Smooth muscle cell (in vitro differentiated cells): ENCODE measurements around the gene TMEM235. TPM values are rescaled to one million over a fixed set of nuclear protein-coding genes. Genes with fewer than 3 reads are reported as not detected.

Source experiments
- DNase-seq: peaks from one replicate; lab custom pipeline; 2025; ENCODE audit not compliant: unreplicated experiment; lab: John Stamatoyannopoulos, UW
- H2AFZ ChIP-seq: fragments of 200-600 bp; sonication (generic); 2 replicates; pipeline ENCODE4 v1.6.0; 2016; ENCODE audit warnings: antibody characterized with exemption, low read depth, mild to moderate bottlenecking
- H3F3A ChIP-seq: fragments of 200-600 bp; sonication (generic); 2 replicates; pipeline ENCODE4 v1.6.0; 2017; ENCODE audit warnings: antibody characterized with exemption, low read depth
- H3K27ac ChIP-seq: fragments of 200-600 bp; sonication (generic); 2 replicates; pipeline ENCODE4 v1.5.1; 2016; ENCODE audit warnings: low read depth, mild to moderate bottlenecking
- H3K27me3 ChIP-seq: fragments of 200-600 bp; sonication (generic); 2 replicates; pipeline ENCODE4 v1.6.1; 2016; ENCODE audit warnings: low read depth, mild to moderate bottlenecking
- H3K36me3 ChIP-seq: fragments of 200-600 bp; sonication (generic); 2 replicates; pipeline ENCODE4 v1.5.1; 2016; ENCODE audit warnings: low read depth
- H3K4me1 ChIP-seq: fragments of 200-600 bp; sonication (generic); 2 replicates; pipeline ENCODE4 v1.5.1; 2016; ENCODE audit warnings: low read depth
- H3K4me2 ChIP-seq: fragments of 200-600 bp; sonication (generic); 2 replicates; pipeline ENCODE4 v1.6.0; 2016; ENCODE audit warnings: mild to moderate bottlenecking
- H3K4me3 ChIP-seq: fragments of 200-600 bp; sonication (generic); 2 replicates; pipeline ENCODE4 v1.5.1; 2016; ENCODE audit warnings: mild to moderate bottlenecking
- H3K79me2 ChIP-seq: fragments of 200-600 bp; sonication (generic); 2 replicates; pipeline ENCODE4 v1.6.0; 2016; ENCODE audit warnings: low read depth, mild to moderate bottlenecking
- H3K9ac ChIP-seq: fragments of 200-600 bp; sonication (generic); 2 replicates; pipeline ENCODE4 v1.6.0; 2016; ENCODE audit warnings: low read depth
- H3K9me3 ChIP-seq: fragments of 200-600 bp; sonication (generic); replicated peaks from 2 replicates; pipeline ENCODE4 v1.5.1; 2016; ENCODE audit warnings: low read depth
- H4K20me1 ChIP-seq: fragments of 200-600 bp; sonication (generic); 2 replicates; pipeline ENCODE4 v1.6.0; 2016; ENCODE audit warnings: low read depth
- WGBS: methylation state at CpG from one replicate; pipeline ENCODE4 v1.1.7; 2016; ENCODE audit warnings: low lambda C conversion rate; 5-methylcytosine and 5-hydroxymethylcytosine counted together
- polyA plus RNA-seq: library from polyadenylated mRNA; unstranded; fragments of >200 nt; fragmentation: Nextera tagmentation; extraction: Ambion mirVana; gene quantifications from 2 replicates; pipeline ENCODE4 v1.2.1, GENCODE V29; 2016
- total RNA-seq: library from RNA; depleted of rRNA; stranded (reverse); fragments of >200 nt; gene quantifications from 2 replicates; pipeline ENCODE4 v1.2.3, GENCODE V29; 2014
- TF ChIP-seq, protein P1 (sequence below): fragments of 200-600 bp; sonication (generic); IDR thresholded peaks from 2 replicates; pipeline ENCODE4 v1.5.1; 2017; ENCODE audit warnings: borderline replicate concordance, mild to moderate bottlenecking, antibody characterized with exemption; ENCODE audit not compliant: insufficient read depth, poor library complexity, severe bottlenecking

TMEM235 gene
- total and polyA plus RNA-seq, 2 experiments from 2014 or later = not detected

- Histone ChIP-seq H3K9me3 (no peaks in the 10 kb centered on the region), H3K9ac (no peak overlapping the region), H2AFZ (no peak overlapping the region), H4K20me1 (no peaks in the 10 kb centered on the region), H3K79me2 (no peaks in the 10 kb centered on the region), H3K4me2 (no peak overlapping the region), H3K27me3 (no peaks in the 10 kb centered on the region), H3K4me3 (no peak overlapping the region), H3K27ac (no peak overlapping the region), H3K36me3 (no peaks in the 10 kb centered on the region), H3K4me1 (no peaks in the 10 kb centered on the region), H3F3A (no peaks in the 10 kb centered on the region)
- WGBS = 96% methylated on average over 22 of the region's 22 CpGs
- no peak for DNase-seq
- TF ChIP-seq, protein P1, sequence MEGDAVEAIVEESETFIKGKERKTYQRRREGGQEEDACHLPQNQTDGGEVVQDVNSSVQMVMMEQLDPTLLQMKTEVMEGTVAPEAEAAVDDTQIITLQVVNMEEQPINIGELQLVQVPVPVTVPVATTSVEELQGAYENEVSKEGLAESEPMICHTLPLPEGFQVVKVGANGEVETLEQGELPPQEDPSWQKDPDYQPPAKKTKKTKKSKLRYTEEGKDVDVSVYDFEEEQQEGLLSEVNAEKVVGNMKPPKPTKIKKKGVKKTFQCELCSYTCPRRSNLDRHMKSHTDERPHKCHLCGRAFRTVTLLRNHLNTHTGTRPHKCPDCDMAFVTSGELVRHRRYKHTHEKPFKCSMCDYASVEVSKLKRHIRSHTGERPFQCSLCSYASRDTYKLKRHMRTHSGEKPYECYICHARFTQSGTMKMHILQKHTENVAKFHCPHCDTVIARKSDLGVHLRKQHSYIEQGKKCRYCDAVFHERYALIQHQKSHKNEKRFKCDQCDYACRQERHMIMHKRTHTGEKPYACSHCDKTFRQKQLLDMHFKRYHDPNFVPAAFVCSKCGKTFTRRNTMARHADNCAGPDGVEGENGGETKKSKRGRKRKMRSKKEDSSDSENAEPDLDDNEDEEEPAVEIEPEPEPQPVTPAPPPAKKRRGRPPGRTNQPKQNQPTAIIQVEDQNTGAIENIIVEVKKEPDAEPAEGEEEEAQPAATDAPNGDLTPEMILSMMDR = no peak
Observed at GRCh38 chr17:78204387-78205123, 26.9 kb upstream of the TMEM235 start.

- Histone ChIP-seq H4K20me1 (no peaks in the 10 kb centered on the region), H3K4me2 (no peak overlapping the region), H3K27me3 (no peaks in the 10 kb centered on the region), H3K4me1 (no peaks in the 10 kb centered on the region), H3F3A (no peaks in the 10 kb centered on the region), H3K9me3 (no peaks in the 10 kb centered on the region), H3K27ac (no peak overlapping the region), H3K9ac (no peak overlapping the region), H3K79me2 (no peaks in the 10 kb centered on the region), H3K36me3 (no peaks in the 10 kb centered on the region), H2AFZ (no peak overlapping the region), H3K4me3 (no peak overlapping the region)
- no peak for DNase-seq
- over 99% methylated on average over 17 of the region's 17 CpGs for WGBS
- TF ChIP-seq, protein P1 = no peak
Observed at GRCh38 chr17:78205124-78205775, 26.2 kb upstream of the TMEM235 start.

DNA sequence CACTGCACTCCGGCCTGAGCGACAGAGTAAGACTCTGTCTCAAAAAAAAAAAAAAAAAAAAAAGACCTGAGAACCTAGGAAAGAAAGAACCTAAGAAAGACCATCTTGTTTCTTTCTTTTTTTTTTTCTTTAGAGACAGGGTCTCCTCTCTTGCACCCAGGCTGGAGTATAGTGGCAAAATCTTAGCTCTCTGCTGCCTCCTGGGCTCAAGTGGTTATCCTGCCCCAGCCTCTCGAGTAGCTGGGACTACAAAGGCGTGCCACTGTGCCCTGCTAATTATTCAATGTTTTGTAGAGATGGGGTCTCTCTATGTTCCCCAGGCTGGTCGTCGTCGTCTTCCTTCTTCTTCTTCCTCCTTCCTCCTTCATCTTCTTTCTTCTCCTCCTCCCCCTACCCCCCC, 25.1 kb upstream of the TMEM235 start:
- no peak overlapping the region for H3K9ac ChIP-seq
- DNase-seq = no peak
- no peak overlapping the region for H2AFZ ChIP-seq
- no peak overlapping the region for H3K4me2 ChIP-seq
- TF ChIP-seq, protein P1 = no peak
- 94% methylated on average over 7 of the region's 7 CpGs for WGBS
- no peak overlapping the region for H3K4me3 ChIP-seq
- no peaks in the 10 kb centered on the region for H4K20me1 ChIP-seq
- no peaks in the 10 kb centered on the region for H3F3A ChIP-seq
- no peaks in the 10 kb centered on the region for H3K27me3 ChIP-seq
- H3K9me3 ChIP-seq = no peaks in the 10 kb centered on the region
- no peaks in the 10 kb centered on the region for H3K79me2 ChIP-seq
- H3K36me3 ChIP-seq = no peaks in the 10 kb centered on the region
- H3K27ac ChIP-seq = no peak overlapping the region
- H3K4me1 ChIP-seq = no peaks in the 10 kb centered on the region
